Uterus (tissue), 4 donors: ENCODE data around the gene RASA3. TPM values are rescaled to one million over a fixed set of nuclear protein-coding genes. Genes with fewer than 3 reads are reported as not detected.
A peak's percentile ranks its signal among the peaks of the same experiment; 100 is the strongest.
"Not testable (repeated sequence)": the region's sequence is repeated elsewhere in the genome, so short reads cannot be mapped to it uniquely, and the experiment has no call there.

Experiments
- DNase-seq, 2 donors: peaks; one replicate each; pipeline ENCODE4 v3.0.0-alpha.2; 2019 to 2020
- H3K27ac ChIP-seq, 2 donors: fragments of 200-600 bp; sonication (generic); 1 replicate in 1 of 2; 2 replicates in 1 of 2; pipeline ENCODE4 v1.5.1; 2016 to 2018
- H3K27me3 ChIP-seq, 2 donors: fragments of 200-600 bp; sonication (generic); one replicate each; pipeline ENCODE4 v1.5.1; 2018 to 2019; ENCODE audit warnings: control low read depth in 1 of 2
- H3K36me3 ChIP-seq, 2 donors: fragments of 200-600 bp; sonication (generic); one replicate each; pipeline ENCODE4 v1.5.1; 2019; ENCODE audit warnings: control low read depth in 1 of 2
- H3K4me1 ChIP-seq, 2 donors: fragments of 200-600 bp; sonication (generic); one replicate each; pipeline ENCODE4 v1.5.1; 2018 to 2019; ENCODE audit warnings: control low read depth in 1 of 2
- H3K4me3 ChIP-seq, 2 donors: fragments of 200-600 bp; sonication (generic); 1 replicate in 1 of 2; 2 replicates in 1 of 2; pipeline ENCODE4 v1.5.1; 2018 to 2019; ENCODE audit warnings: mild to moderate bottlenecking in 1 of 2
- H3K9me3 ChIP-seq, 2 donors: fragments of 200-600 bp; sonication (generic); one replicate each; pipeline ENCODE4 v1.5.1; 2019; ENCODE audit warnings: control low read depth in 1 of 2
- CTCF ChIP-seq, 4 experiments: fragments of 200-600 bp in 2 of 4; fragments of 450-650 bp in 2 of 4; sonication (generic) in 2 of 4; IDR thresholded peaks; one replicate each; pipeline ENCODE4 v1.5.1; 2016 to 2019; ENCODE audit warnings: antibody characterized with exemption in 4 of 4, mild to moderate bottlenecking in 2 of 4, moderate library complexity in 1 of 4
- POLR2A ChIP-seq, 2 donors: fragments of 450-650 bp; IDR thresholded peaks; one replicate each; pipeline ENCODE4 v1.6.1; 2016; ENCODE audit warnings: antibody characterized with exemption in 2 of 2, mild to moderate bottlenecking in 1 of 2, moderate library complexity in 1 of 2
- intact Hi-C: fragments of 100-400 bp; cut with DNase I; formaldehyde crosslinking; loops from one replicate; pipeline ENCODE4 v1.15.1; 2023; ENCODE audit warnings: low total_unique reads
- total RNA-seq, 4 donors: library from RNA; depleted of rRNA in 3 of 4; stranded (reverse); fragments of >200 nt in 3 of 4; gene quantifications; one replicate each; pipeline versions ENCODE4 v1.1.0 to v1.2.4, GENCODE V29; 2014 to 2023
- donor health status: DM: yes; HTN: yes; CAD: no.

The RASA3 gene
- total RNA-seq, 4 donors from 2014 or later: 8.5 to 31.6 (median 17.2) TPM

GRCh38 chr13:114161644-114162532 is 29.5 kb upstream of the RASA3 start:
- no peak overlapping the region for H3K4me3 ChIP-seq

GRCh38 chr13:114161028-114161556 is 28.7 kb upstream of the RASA3 start:
- Histone ChIP-seq H3K4me1 (no peaks in the 10 kb centered on the region), H3K27ac (no peak overlapping the region), H3K4me3 (no peak overlapping the region), H3K9me3 (no peaks in the 10 kb centered on the region), H3K27me3 (no peaks in the 10 kb centered on the region), H3K36me3 (no peaks in the 10 kb centered on the region)
- no peak for DNase-seq
- intact Hi-C loops: no loop called here
- TF ChIP-seq POLR2A (IDR thresholded peaks at IDR 0.05): no peak
- TF ChIP-seq CTCF (IDR thresholded peaks at IDR 0.05): no peak

More at GRCh38 chr13:114161644-114162532, 29.5 kb upstream of the RASA3 start:
- H3K27me3 ChIP-seq: no peaks in the 10 kb centered on the region
- intact Hi-C loops: no loop called here
- no peaks in the 10 kb centered on the region for H3K9me3 ChIP-seq
- TF ChIP-seq POLR2A (IDR thresholded peaks at IDR 0.05) (no peak), CTCF (IDR thresholded peaks at IDR 0.05) (no peak)
- peak overlapping the region in 1 of 2 donors; percentile 16 for H3K27ac ChIP-seq
- no peaks in the 10 kb centered on the region for H3K36me3 ChIP-seq
- no peaks in the 10 kb centered on the region for H3K4me1 ChIP-seq
- peak; percentile 44 to 58 for DNase-seq

GRCh38 chr13:114158869-114159666 is 26.6 kb upstream of the RASA3 start:
- intact Hi-C loops: not testable (repeated sequence)

GRCh38 chr13:114157869-114158495 is 25.6 kb upstream of the RASA3 start:
- intact Hi-C loops: no loop called here
- no peak overlapping the region for H3K4me3 ChIP-seq

More at GRCh38 chr13:114158869-114159666, 26.6 kb upstream of the RASA3 start:
- H3K9me3 ChIP-seq, H3K27me3 ChIP-seq, DNase-seq, H3K4me3 ChIP-seq, H3K36me3 ChIP-seq, H3K4me1 ChIP-seq, H3K27ac ChIP-seq: not testable (repeated sequence)

More at GRCh38 chr13:114157869-114158495, 25.6 kb upstream of the RASA3 start:
- Histone ChIP-seq H3K27me3 (no peaks in the 10 kb centered on the region), H3K36me3 (no peaks in the 10 kb centered on the region), H3K4me1 (no peaks in the 10 kb centered on the region), H3K27ac (no peak overlapping the region), H3K9me3 (no peaks in the 10 kb centered on the region)
- TF ChIP-seq CTCF (IDR thresholded peaks at IDR 0.05) (no peak), POLR2A (IDR thresholded peaks at IDR 0.05) (no peak)
- DNase-seq: no peak
